AG04450 (cell line): ENCODE data around the gene TANC1. TPM values are rescaled to one million over a fixed set of nuclear protein-coding genes. Genes with fewer than 3 reads are reported as not detected.
A peak's percentile ranks its signal among the peaks of the same experiment; 100 is the strongest.

ENCODE experiments used
- CTCF ChIA-PET: fragments of 300-600, 350-600 bp; formaldehyde crosslinking; extraction: SDS; loops from one replicate; lab custom pipeline; 2022; ENCODE audit warnings: antibody characterized with exemption, inconsistent platforms; lab: Charles Lee
- POLR2A ChIA-PET: fragments of 350-600 bp; formaldehyde crosslinking; extraction: SDS; loops from one replicate; lab custom pipeline; 2021; ENCODE audit warnings: antibody characterized with exemption, inconsistent platforms; lab: Yijun Ruan, JAX
- DNase-seq: peaks from one replicate; pipeline ENCODE4 v3.0.0-alpha.2; 2011; ENCODE audit warnings: low read depth, low spot score
- H3K27ac ChIP-seq: one replicate; pipeline ENCODE4 v1.5.1; 2012; ENCODE audit warnings: low read depth, low read length, control low read depth
- H3K27me3 ChIP-seq: one replicate; pipeline ENCODE4 v1.6.0; 2012; ENCODE audit warnings: low read length; ENCODE audit not compliant: control insufficient read depth, insufficient read depth
- H3K4me3 ChIP-seq: 2 replicates; pipeline ENCODE4 v1.5.1; 2011; ENCODE audit warnings: mild to moderate bottlenecking, low read depth, low read length, control low read depth
- H3K9me3 ChIP-seq: 2 replicates; pipeline ENCODE4 v1.5.1; 2012; ENCODE audit warnings: low read length; ENCODE audit not compliant: control insufficient read depth, insufficient read depth
- CTCF ChIP-seq: IDR thresholded peaks from 2 replicates; pipeline ENCODE4 v1.5.1; 2011; ENCODE audit warnings: low read depth, low read length, control low read depth, inconsistent platforms
- polyA plus RNA-seq: library from polyadenylated mRNA; depleted of rRNA; stranded (reverse); fragments of >200 nt; gene quantifications from 2 replicates; pipeline ENCODE4 v1.2.3, GENCODE V29; 2011

The TANC1 gene
- polyA plus RNA-seq, 1 experiment: 28.0 TPM

- Histone ChIP-seq H3K9me3 (no peaks in the 10 kb centered on the region), H3K27me3 (no peaks in the 10 kb centered on the region), H3K27ac (no peak overlapping the region), H3K4me3 (no peak overlapping the region)
- CTCF ChIA-PET: interaction anchor here (0.6 to 1.4 kb wide), 2 partner anchors 20 to 55 kb away, joined by 4 to 5 read pairs; no protein-coding TSS in a partner anchor
- TF ChIP-seq CTCF: no peak
- POLR2A ChIA-PET: interaction anchor here (0.7 kb wide), 1 partner anchor 20 kb away, joined by 5 read pairs; no protein-coding TSS in a partner anchor
- no peak for DNase-seq
Measured at GRCh38 chr2:159051133-159051532, 82.7 kb downstream of the TANC1 start.

GRCh38 chr2:159051661-159052060 lies 83.2 kb downstream of the TANC1 start:
- no peak for TF ChIP-seq CTCF
- POLR2A ChIA-PET: interaction anchor here (0.7 kb wide), 1 partner anchor 20 kb away, joined by 5 read pairs; no protein-coding TSS in a partner anchor
- Histone ChIP-seq H3K27me3 (no peaks in the 10 kb centered on the region), H3K4me3 (no peak overlapping the region), H3K9me3 (no peaks in the 10 kb centered on the region), H3K27ac (no peak overlapping the region)
- CTCF ChIA-PET: interaction anchor here (0.6 to 1.4 kb wide), 2 partner anchors 20 to 55 kb away, joined by 4 to 5 read pairs; no protein-coding TSS in a partner anchor
- no peak for DNase-seq

GRCh38 chr2:159052157-159052601 lies 83.7 kb downstream of the TANC1 start:
- Histone ChIP-seq H3K27ac (no peak overlapping the region), H3K9me3 (no peaks in the 10 kb centered on the region), H3K27me3 (no peaks in the 10 kb centered on the region), H3K4me3 (no peak overlapping the region)
- CTCF ChIA-PET: no interaction called here
- POLR2A ChIA-PET: no interaction called here
- no peak for DNase-seq
- no peak for TF ChIP-seq CTCF

GRCh38 chr2:159053161-159054031 lies 85.0 kb downstream of the TANC1 start:
- ChIA-PET CTCF (interaction anchor here (0.6 to 1.6 kb wide), 6 partner anchors 12 to 144 kb away, joined by 3 to 8 read pairs (median 4); no protein-coding TSS in a partner anchor), POLR2A (interaction anchor here (0.5 to 1.1 kb wide), 7 partner anchors 12 to 562 kb away, joined by 3 to 7 read pairs (median 4); no protein-coding TSS in a partner anchor)
- Histone ChIP-seq H3K4me3 (no peak overlapping the region), H3K9me3 (no peaks in the 10 kb centered on the region), H3K27me3 (no peaks in the 10 kb centered on the region), H3K27ac (peak overlapping the region; percentile 68)
- peak; percentile 91 for DNase-seq
- TF ChIP-seq CTCF: no peak

- no peak for TF ChIP-seq CTCF
- H3K27ac ChIP-seq: peak overlapping the region; percentile 68
- DNase-seq: no peak
- H3K4me3 ChIP-seq: no peak overlapping the region
- H3K27me3 ChIP-seq: no peaks in the 10 kb centered on the region
- no peaks in the 10 kb centered on the region for H3K9me3 ChIP-seq
- ChIA-PET POLR2A (no interaction called here), CTCF (interaction anchor here (1.6 to 3.0 kb wide), 2 partner anchors 18 to 65 kb away, joined by 8 to 15 read pairs; no protein-coding TSS in a partner anchor)
Measured at GRCh38 chr2:159054032-159054334, 85.5 kb downstream of the TANC1 start.
